Measurements from ENCODE around the gene ZNF358.

The ZNF358 gene

GRCh38 chr19:7515645-7516151 lies at the start of gene ZNF358:
TSS of gene ZNF358 (plus strand) at chr19:7516103. CDS start at chr19:7519243, 3,140 bp downstream.
- H3K4me3 ChIP-seq (ENCODE audit: low read length): peak within 1 kb of the TSS; percentile 78
- no peak for TF ChIP-seq CTCF (conservative IDR thresholded peaks at IDR 0.05; ENCODE audit: low read depth, low read length)
- no peak for DNase-seq (ENCODE audit: low read depth)

- no peak for DNase-seq (ENCODE audit: low read depth)
- no peak overlapping the region for H3K4me3 ChIP-seq (ENCODE audit: low read length)
- no peak for TF ChIP-seq CTCF (conservative IDR thresholded peaks at IDR 0.05; ENCODE audit: low read depth, low read length)
Observed at GRCh38 chr19:7467009-7467989, 48.6 kb upstream of the ZNF358 start.

- H3K4me3 ChIP-seq (ENCODE audit: low read length): no peak overlapping the region
- no peak for DNase-seq (ENCODE audit: low read depth)
- TF ChIP-seq CTCF (conservative IDR thresholded peaks at IDR 0.05; ENCODE audit: low read depth, low read length): no peak
Observed at GRCh38 chr19:7468840-7469239, 47.1 kb upstream of the ZNF358 start.

GRCh38 chr19:7469669-7470285 lies 46.1 kb upstream of the ZNF358 start:
- DNase-seq (ENCODE audit: low read depth): no peak
- H3K4me3 ChIP-seq (ENCODE audit: low read length): no peak overlapping the region
- no peak for TF ChIP-seq CTCF (conservative IDR thresholded peaks at IDR 0.05; ENCODE audit: low read depth, low read length)

- DNase-seq (ENCODE audit: low read depth): no peak
- H3K4me3 ChIP-seq (ENCODE audit: low read length): no peak overlapping the region
- no peak for TF ChIP-seq CTCF (conservative IDR thresholded peaks at IDR 0.05; ENCODE audit: low read depth, low read length)
Observed at GRCh38 chr19:7470540-7471305, 45.2 kb upstream of the ZNF358 start.

GRCh38 chr19:7471696-7472615 lies 43.9 kb upstream of the ZNF358 start:
- TF ChIP-seq CTCF (conservative IDR thresholded peaks at IDR 0.05; ENCODE audit: low read depth, low read length): no peak
- no peak overlapping the region for H3K4me3 ChIP-seq (ENCODE audit: low read length)
- no peak for DNase-seq (ENCODE audit: low read depth)

Data from retinal pigment epithelial cell (primary cell).